SU-DHL-6 (cell line): ENCODE measurements around the gene HCN3.
"Not testable (repeated sequence)": the region's sequence is repeated elsewhere in the genome, so short reads cannot be mapped to it uniquely, and the experiment has no call there.

Experiments
- H2AFZ ChIP-seq: fragments of 200-600 bp; sonication (generic); 2 replicates; pipeline ENCODE4 v1.6.1; 2014; ENCODE audit warnings: low read depth, mild to moderate bottlenecking, moderate library complexity, mixed read lengths, antibody characterized with exemption, low read length; ENCODE audit not compliant: severe bottlenecking
- H3F3A ChIP-seq: fragments of 200-600 bp; shearing (Covaris generic); 2 replicates; pipeline ENCODE4 v1.6.0; 2016; ENCODE audit warnings: antibody characterized with exemption, mild to moderate bottlenecking; ENCODE audit not compliant: insufficient read depth
- H3K27ac ChIP-seq: fragments of 200-600 bp; sonication (generic); 2 replicates; pipeline ENCODE4 v1.5.1; 2016; ENCODE audit warnings: low read depth, mild to moderate bottlenecking, low read length, moderate library complexity, mixed read lengths
- H3K27me3 ChIP-seq: fragments of 200-600 bp; sonication (generic), shearing (Covaris generic); 2 replicates; pipeline ENCODE4 v1.6.0; 2014; ENCODE audit warnings: mild to moderate bottlenecking, low read length
- H3K36me3 ChIP-seq: fragments of 200-600 bp; sonication (generic); 2 replicates; pipeline ENCODE4 v1.6.1; 2014; ENCODE audit warnings: mild to moderate bottlenecking, low read length, mixed read lengths
- H3K4me2 ChIP-seq: fragments of 300-600, 200-600 bp; shearing (Covaris generic), sonication (generic); 2 replicates; pipeline ENCODE4 v1.6.0; 2014; ENCODE audit warnings: low read length, low read depth, mild to moderate bottlenecking; ENCODE audit not compliant: poor library complexity, severe bottlenecking
- H3K4me3 ChIP-seq: fragments of 200-600 bp; sonication (generic); 2 replicates; pipeline ENCODE4 v1.5.1; 2014; ENCODE audit warnings: antibody characterized with exemption, low read length, mild to moderate bottlenecking, mixed read lengths; ENCODE audit not compliant: insufficient read depth, poor library complexity, severe bottlenecking
- H3K79me2 ChIP-seq: fragments of 200-600 bp; sonication (generic); 2 replicates; pipeline ENCODE4 v1.6.1; 2014; ENCODE audit warnings: mild to moderate bottlenecking, low read length, moderate library complexity; ENCODE audit not compliant: insufficient read depth
- H3K9ac ChIP-seq: fragments of 200-600 bp; sonication (generic); 2 replicates; pipeline ENCODE4 v1.7.0; 2014; ENCODE audit warnings: mild to moderate bottlenecking, low read length
- H3K9me2 ChIP-seq: fragments of 200-600 bp; sonication (generic); replicated peaks from 2 replicates; pipeline ENCODE4 v1.6.1; 2014; ENCODE audit warnings: low read length; ENCODE audit not compliant: insufficient read depth
- H3K9me3 ChIP-seq: fragments of 200-600 bp; sonication (generic); 2 replicates; pipeline ENCODE4 v1.6.1; 2014; ENCODE audit warnings: low read length, mixed read lengths; ENCODE audit not compliant: insufficient read depth
- H4K20me1 ChIP-seq: fragments of 200-600 bp; sonication (generic); 2 replicates; pipeline ENCODE4 v1.6.1; 2014; ENCODE audit warnings: low read depth, mild to moderate bottlenecking, antibody characterized with exemption, low read length, moderate library complexity, mixed read lengths
- CTCF ChIP-seq: fragments of 200-600 bp; sonication (generic); IDR thresholded peaks from one replicate; pipeline ENCODE4 v1.5.1; 2017; ENCODE audit warnings: antibody characterized with exemption, mild to moderate bottlenecking, low read length, moderate library complexity; ENCODE audit not compliant: insufficient read depth, poor library complexity, severe bottlenecking
- EZH2phosphoT487 ChIP-seq: fragments of 200-600 bp; sonication (generic), shearing (Covaris generic); conservative IDR thresholded peaks from 2 replicates; pipeline ENCODE4 v1.6.1; 2018; ENCODE audit warnings: mild to moderate bottlenecking, antibody characterized with exemption, low read length, moderate library complexity, mixed read lengths

The HCN3 gene

DNA sequence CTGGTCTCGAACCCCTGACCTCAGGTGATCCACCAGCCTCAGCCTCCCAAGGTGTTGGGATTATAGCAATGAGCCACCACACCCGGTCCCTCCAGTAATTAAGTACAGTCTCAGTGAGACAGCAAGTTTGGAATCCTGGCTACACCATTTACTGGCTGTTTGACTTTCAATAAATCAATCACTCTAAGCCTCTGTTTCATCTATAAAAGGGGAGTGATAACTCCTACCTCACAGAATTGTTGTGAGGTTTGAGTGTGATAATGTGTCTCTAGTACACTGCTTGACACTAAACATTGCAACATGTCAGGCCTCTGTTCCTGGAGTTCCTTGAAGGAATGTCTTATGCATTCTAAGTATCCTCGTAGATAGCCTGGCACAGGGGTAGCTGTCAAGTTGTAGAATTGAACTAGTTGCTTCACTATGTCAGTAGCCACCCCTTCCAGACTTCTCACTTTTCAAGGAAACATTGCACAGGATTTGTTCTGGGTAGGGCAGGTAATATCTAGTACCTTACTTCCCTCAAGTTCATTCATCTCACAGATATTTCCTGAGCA lies 34.4 kb upstream of the HCN3 start:
- Histone ChIP-seq H3K9ac (peak overlapping the region; percentile 85), H3F3A (peaks cover 32% of the 10 kb centered on the region), H3K27ac (peak overlapping the region; percentile 82), H2AFZ (no peak overlapping the region), H3K9me2 (no peaks in the 10 kb centered on the region), H3K79me2 (peaks cover 13% of the 10 kb centered on the region; the same call in 1 of the 2 replicates), H4K20me1 (no peaks in the 10 kb centered on the region), H3K36me3 (no peaks in the 10 kb centered on the region), H3K4me3 (peak overlapping the region; percentile 71), H3K4me2 (peak overlapping the region; percentile 91), H3K9me3 (no peaks in the 10 kb centered on the region), H3K27me3 (no peaks in the 10 kb centered on the region)
- TF ChIP-seq CTCF (no peak), EZH2phosphoT487 (no peak)

GRCh38 chr1:155244368-155245162 lies 32.7 kb upstream of the HCN3 start:
- H3K27ac ChIP-seq = peak overlapping the region; percentile 82

GRCh38 chr1:155245163-155245524 lies 32.1 kb upstream of the HCN3 start:
- no peaks in the 10 kb centered on the region for H3K9me2 ChIP-seq
- no peaks in the 10 kb centered on the region for H4K20me1 ChIP-seq
- peaks cover 13% of the 10 kb centered on the region; the same call in 1 of the 2 replicates for H3K79me2 ChIP-seq
- peaks cover 32% of the 10 kb centered on the region for H3F3A ChIP-seq
- no peaks in the 10 kb centered on the region for H3K27me3 ChIP-seq
- peak overlapping the region; percentile 85 for H3K9ac ChIP-seq
- H3K4me2 ChIP-seq = peak overlapping the region; percentile 91
- peak overlapping the region; percentile 75 for H2AFZ ChIP-seq
- no peaks in the 10 kb centered on the region for H3K9me3 ChIP-seq
- peak overlapping the region; percentile 51 for H3K4me3 ChIP-seq
- no peak for TF ChIP-seq EZH2phosphoT487
- TF ChIP-seq CTCF = no peak
- H3K27ac ChIP-seq = peak overlapping the region; percentile 82
- no peaks in the 10 kb centered on the region for H3K36me3 ChIP-seq

More at GRCh38 chr1:155244368-155245162, 32.7 kb upstream of the HCN3 start:
- Histone ChIP-seq H2AFZ (peak overlapping the region; percentile 75), H4K20me1 (no peaks in the 10 kb centered on the region), H3K9me3 (no peaks in the 10 kb centered on the region), H3K36me3 (no peaks in the 10 kb centered on the region), H3K4me2 (peak overlapping the region; percentile 91), H3K4me3 (peak overlapping the region; percentile 71), H3K9ac (peak overlapping the region; percentile 85), H3F3A (peaks cover 32% of the 10 kb centered on the region), H3K9me2 (no peaks in the 10 kb centered on the region), H3K79me2 (peaks cover 13% of the 10 kb centered on the region; the same call in 1 of the 2 replicates), H3K27me3 (no peaks in the 10 kb centered on the region)
- TF ChIP-seq EZH2phosphoT487 (no peak), CTCF (no peak)

DNA sequence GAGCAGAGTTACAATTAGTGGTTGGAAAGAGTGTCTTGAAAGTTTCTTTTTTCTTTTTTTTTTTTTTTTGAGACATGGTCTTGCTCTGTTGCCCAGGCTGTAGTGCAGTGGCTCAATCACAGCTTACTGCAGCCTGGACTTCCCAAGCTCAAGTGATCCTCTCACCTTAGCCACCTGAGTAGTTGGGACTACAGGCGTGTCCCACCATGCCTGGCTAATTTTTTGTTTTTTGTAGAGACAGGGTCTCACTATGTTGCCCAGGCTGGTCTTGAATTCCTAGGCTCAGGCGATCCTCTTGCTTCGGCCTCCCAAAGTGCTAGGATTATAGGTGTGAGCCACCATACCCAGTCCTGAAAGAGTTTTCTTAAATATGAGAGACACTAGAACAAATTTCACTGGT lies 30.5 kb upstream of the HCN3 start:
- H3K4me3 ChIP-seq, H3K9ac ChIP-seq, H4K20me1 ChIP-seq, H3K9me3 ChIP-seq, H3K36me3 ChIP-seq, H3K9me2 ChIP-seq, H3K4me2 ChIP-seq, H3K27ac ChIP-seq, H3K27me3 ChIP-seq, H2AFZ ChIP-seq: not testable (repeated sequence)
- H3K79me2 ChIP-seq = peaks cover 13% of the 10 kb centered on the region; the same call in 1 of the 2 replicates
- peaks cover 33% of the 10 kb centered on the region for H3F3A ChIP-seq
